Hematopoietic multipotent progenitor cell treated with erythropoietin and hydrocortisone succinate and interleukin-3 and kit ligand, for 6 days (in vitro differentiated cells): ENCODE results near the gene DSC1.
"Not testable (repeated sequence)": the region's sequence is repeated elsewhere in the genome, so short reads cannot be mapped to it uniquely, and the experiment has no call there.

Experiments
- DNase-seq: peaks from one replicate; pipeline ENCODE4 v3.0.0-alpha.2; 2015

Gene DSC1

GRCh38 chr18:31170335-31170734, 7.7 kb upstream of the DSC1 start:
- no peak for DNase-seq

- DNase-seq: no peak
These were observed 250 bp downstream of the DSC1 start for GRCh38 chr18:31162419-31162793.

GRCh38 chr18:31161757-31162418, 768 bp downstream of the DSC1 start:
- no peak for DNase-seq

GRCh38 chr18:31156821-31157763, 5.6 kb downstream of the DSC1 start:
- no peak for DNase-seq

GRCh38 chr18:31155498-31155897, 7.2 kb downstream of the DSC1 start:
- no peak for DNase-seq

GRCh38 chr18:31154181-31154580, 8.5 kb downstream of the DSC1 start:
- DNase-seq: no peak

- no peak for DNase-seq
These were observed 13.3 kb downstream of the DSC1 start for GRCh38 chr18:31149351-31149750.

GRCh38 chr18:31148600-31148999, 14.1 kb downstream of the DSC1 start:
- DNase-seq: no peak

- DNase-seq: peak; percentile 7
These were observed 15.8 kb downstream of the DSC1 start for GRCh38 chr18:31146809-31147208.

- no peak for DNase-seq
These were observed 19.6 kb downstream of the DSC1 start for GRCh38 chr18:31143025-31143424.

GRCh38 chr18:31138709-31139108, 23.9 kb downstream of the DSC1 start:
- no peak for DNase-seq

- DNase-seq: no peak
These were observed 27.6 kb downstream of the DSC1 start for GRCh38 chr18:31134988-31135529.

GRCh38 chr18:31129398-31130115, 33.1 kb downstream of the DSC1 start:
- no peak for DNase-seq

GRCh38 chr18:31125878-31126277, 36.8 kb downstream of the DSC1 start:
- DNase-seq: no peak

GRCh38 chr18:31123125-31123524, 39.5 kb downstream of the DSC1 start:
- not testable (repeated sequence) for DNase-seq

GRCh38 chr18:31120594-31120993, 42.1 kb downstream of the DSC1 start:
- DNase-seq: no peak

GRCh38 chr18:31116853-31117595, 45.6 kb downstream of the DSC1 start:
- no peak for DNase-seq

- DNase-seq: no peak
These were observed 49.9 kb downstream of the DSC1 start for GRCh38 chr18:31112804-31113203.

- DNase-seq: no peak
These were observed 56.9 kb downstream of the DSC1 start for GRCh38 chr18:31105733-31106132.

GRCh38 chr18:31104444-31104843, 58.2 kb downstream of the DSC1 start:
- DNase-seq: no peak

GRCh38 chr18:31103423-31103822, 59.2 kb downstream of the DSC1 start:
- no peak for DNase-seq

- no peak for DNase-seq
These were observed 59.7 kb downstream of the DSC1 start for GRCh38 chr18:31102941-31103340.
